DND-41 (cell line): ENCODE results near the gene SEC22A.

Source experiments
- ATAC-seq: fragments of 200-7000 bp; cut with Tn5 transposase; 3 replicates; pipeline ENCODE4 v1.9.1; 2021; ENCODE audit warnings: low read depth; ENCODE audit not compliant: insufficient read depth
- DNase-seq: peaks from one replicate; pipeline ENCODE4 v3.0.0-alpha.2; 2020
- H2AFZ ChIP-seq: 2 replicates; pipeline ENCODE4 v1.6.0; 2012; ENCODE audit warnings: low read depth, low read length
- H3K27ac ChIP-seq: 2 replicates; pipeline ENCODE4 v1.5.1; 2012; ENCODE audit warnings: low read length, inconsistent platforms
- H3K27me3 ChIP-seq: fragments of 200-600 bp; sonication (generic); 2 replicates; pipeline ENCODE4 v1.6.0; 2012; ENCODE audit warnings: low read length, mild to moderate bottlenecking, inconsistent platforms; ENCODE audit not compliant: insufficient read depth, poor library complexity
- H3K36me3 ChIP-seq: 2 replicates; pipeline ENCODE4 v1.5.1; 2012; ENCODE audit warnings: low read length, inconsistent platforms; ENCODE audit not compliant: insufficient read depth
- H3K4me1 ChIP-seq: 2 replicates; pipeline ENCODE4 v1.5.1; 2012; ENCODE audit warnings: mild to moderate bottlenecking, low read length; ENCODE audit not compliant: insufficient read depth
- H3K4me2 ChIP-seq: 2 replicates; pipeline ENCODE4 v1.6.0; 2012; ENCODE audit warnings: mild to moderate bottlenecking, moderate library complexity, low read length, inconsistent platforms; ENCODE audit not compliant: insufficient read depth
- H3K4me3 ChIP-seq, 2 experiments: fragments of 200-600 bp in 1 of 2; shearing (Covaris generic) in 1 of 2; 2 replicates each; pipeline ENCODE4 v1.5.1; 2012 to 2016; ENCODE audit warnings: inconsistent platforms in 2 of 2, low read length in 2 of 2, mild to moderate bottlenecking in 2 of 2, low read depth in 1 of 2, moderate library complexity in 1 of 2
- H3K79me2 ChIP-seq: 2 replicates; pipeline ENCODE4 v1.6.0; 2012; ENCODE audit warnings: low read length, inconsistent platforms; ENCODE audit not compliant: insufficient read depth
- H3K9ac ChIP-seq: 2 replicates; pipeline ENCODE4 v1.6.0; 2012; ENCODE audit warnings: low read depth, mild to moderate bottlenecking, inconsistent platforms, low read length, moderate library complexity
- H3K9me3 ChIP-seq: 2 replicates; pipeline ENCODE4 v1.5.1; 2012; ENCODE audit warnings: low read length, moderate library complexity, mild to moderate bottlenecking, inconsistent platforms; ENCODE audit not compliant: insufficient read depth, severe bottlenecking
- H4K20me1 ChIP-seq: 2 replicates; pipeline ENCODE4 v1.6.0; 2012; ENCODE audit warnings: low read length; ENCODE audit not compliant: insufficient read depth
- CTCF ChIP-seq: IDR thresholded peaks from 2 replicates; pipeline ENCODE4 v1.5.1; 2012; ENCODE audit warnings: borderline replicate concordance, low read length, moderate library complexity, mild to moderate bottlenecking; ENCODE audit not compliant: poor library complexity, severe bottlenecking; ENCODE audit errors: extremely low read depth
- EZH2 ChIP-seq: IDR thresholded peaks from 3 replicates; pipeline ENCODE4 v1.6.1; 2012; ENCODE audit warnings: borderline replicate concordance, low read depth, mild to moderate bottlenecking, moderate library complexity, low read length, inconsistent platforms; ENCODE audit not compliant: severe bottlenecking

The SEC22A gene

GRCh38 chr3:123313889-123314288 lies 112.1 kb downstream of the SEC22A start:
- Histone ChIP-seq H3K79me2 (no peaks in the 10 kb centered on the region), H3K4me3 (no peak overlapping the region), H2AFZ (no peak overlapping the region), H3K4me1 (no peaks in the 10 kb centered on the region), H4K20me1 (peaks cover 6% of the 10 kb centered on the region), H3K9ac (no peak overlapping the region), H3K27ac (no peak overlapping the region), H3K4me2 (no peak overlapping the region), H3K9me3 (no peaks in the 10 kb centered on the region), H3K27me3 (peaks cover 19% of the 10 kb centered on the region), H3K36me3 (no peaks in the 10 kb centered on the region)
- no peak for ATAC-seq
- no peak for DNase-seq
- no peak for TF ChIP-seq EZH2
- TF ChIP-seq CTCF, result no peak

- H3K4me3 ChIP-seq, result no peak overlapping the region
- H2AFZ ChIP-seq, result no peak overlapping the region
- H3K79me2 ChIP-seq, result no peaks in the 10 kb centered on the region
- no peaks in the 10 kb centered on the region for H3K4me1 ChIP-seq
- H3K36me3 ChIP-seq, result no peaks in the 10 kb centered on the region
- H3K27me3 ChIP-seq, result peaks cover 22% of the 10 kb centered on the region
- TF ChIP-seq CTCF (no peak), EZH2 (no peak)
- DNase-seq (no peak), ATAC-seq (no peak)
- H4K20me1 ChIP-seq, result peaks cover 7% of the 10 kb centered on the region
- no peak overlapping the region for H3K9ac ChIP-seq
- no peak overlapping the region for H3K27ac ChIP-seq
- H3K9me3 ChIP-seq, result no peaks in the 10 kb centered on the region
- H3K4me2 ChIP-seq, result no peak overlapping the region
These were observed 112.9 kb downstream of the SEC22A start for GRCh38 chr3:123314359-123315270.

GRCh38 chr3:123315271-123315595 lies 113.5 kb downstream of the SEC22A start:
- Histone ChIP-seq H3K4me3 (no peak overlapping the region), H3K4me1 (no peaks in the 10 kb centered on the region), H3K4me2 (no peak overlapping the region), H3K9ac (no peak overlapping the region), H3K27me3 (peaks cover 27% of the 10 kb centered on the region), H3K36me3 (no peaks in the 10 kb centered on the region), H2AFZ (no peak overlapping the region), H3K79me2 (no peaks in the 10 kb centered on the region), H4K20me1 (peaks cover 10% of the 10 kb centered on the region), H3K27ac (no peak overlapping the region), H3K9me3 (no peaks in the 10 kb centered on the region)
- TF ChIP-seq CTCF, result no peak
- ATAC-seq (no peak), DNase-seq (no peak)
